ENCODE measurements around the gene HOXA6. TPM values are rescaled to one million over a fixed set of nuclear protein-coding genes. Genes with fewer than 3 reads are reported as not detected.

The HOXA6 gene
- total and polyA plus RNA-seq, 2 experiments from 2014 or later, result not detected

- peak; percentile 97 for TF ChIP-seq EZH2 (IDR thresholded peaks at IDR 0.05; ENCODE audit: low read depth, unreplicated experiment)
- peak; percentile 94 for TF ChIP-seq EZH2phosphoT487 (IDR thresholded peaks at IDR 0.05; ENCODE audit: unreplicated experiment)
- TF ChIP-seq ZNF114 (CRISPR knock-in tag; IDR thresholded peaks at IDR 0.05), result no peak
- Histone ChIP-seq H3K4me1 (ENCODE audit: insufficient read depth) (peaks cover 24% of the 10 kb centered on the region), H4K20me1 (replicated peaks; ENCODE audit: insufficient read depth) (peaks cover 47% of the 10 kb centered on the region), H3K79me2 (replicated peaks; ENCODE audit: insufficient read depth) (no peaks in the 10 kb centered on the region), H3K27me3 (ENCODE audit: insufficient read depth) (peaks cover 100% of the 10 kb centered on the region), H3K9me2 (ENCODE audit: insufficient read depth) (no peaks in the 10 kb centered on the region), H3K4me2 (no peak within 1 kb of the TSS), H3K4me3 (peak within 1 kb of the TSS; percentile 43), H2AFZ (no peak within 1 kb of the TSS), H3F3A (replicated peaks; ENCODE audit: low read depth) (peaks cover 35% of the 10 kb centered on the region), H3K36me3 (ENCODE audit: insufficient read depth) (no peaks in the 10 kb centered on the region), H3K27ac (ENCODE audit: low read depth) (no peak within 1 kb of the TSS)
- DNase-seq (ENCODE audit: low spot score) (peak; percentile 6), ATAC-seq (no peak)
- peaks cover 100% of the 10 kb centered on the region for H3K27me3 Mint-ChIP-seq (ENCODE audit: insufficient read depth, low read depth, poor library complexity)
- H3K27ac Mint-ChIP-seq, result no peak within 1 kb of the TSS
- H3K36me3 Mint-ChIP-seq (ENCODE audit: low read depth), result no peaks in the 10 kb centered on the region; the same call in 2 of the 3 replicates
- peaks cover 24% of the 10 kb centered on the region for H3K4me1 Mint-ChIP-seq
- peaks cover 17% of the 10 kb centered on the region for H3K9me3 Mint-ChIP-seq
- H3K4me3 Mint-ChIP-seq, result peak within 1 kb of the TSS; percentile 50
Measured at GRCh38 chr7:27151931-27152815, 4.6 kb upstream of the HOXA6 start, which contains the start of gene HOXA3. TSS of gene HOXA3 (minus strand) at chr7:27152583. CDS start at chr7:27110640, 41,943 bp downstream.

DNA sequence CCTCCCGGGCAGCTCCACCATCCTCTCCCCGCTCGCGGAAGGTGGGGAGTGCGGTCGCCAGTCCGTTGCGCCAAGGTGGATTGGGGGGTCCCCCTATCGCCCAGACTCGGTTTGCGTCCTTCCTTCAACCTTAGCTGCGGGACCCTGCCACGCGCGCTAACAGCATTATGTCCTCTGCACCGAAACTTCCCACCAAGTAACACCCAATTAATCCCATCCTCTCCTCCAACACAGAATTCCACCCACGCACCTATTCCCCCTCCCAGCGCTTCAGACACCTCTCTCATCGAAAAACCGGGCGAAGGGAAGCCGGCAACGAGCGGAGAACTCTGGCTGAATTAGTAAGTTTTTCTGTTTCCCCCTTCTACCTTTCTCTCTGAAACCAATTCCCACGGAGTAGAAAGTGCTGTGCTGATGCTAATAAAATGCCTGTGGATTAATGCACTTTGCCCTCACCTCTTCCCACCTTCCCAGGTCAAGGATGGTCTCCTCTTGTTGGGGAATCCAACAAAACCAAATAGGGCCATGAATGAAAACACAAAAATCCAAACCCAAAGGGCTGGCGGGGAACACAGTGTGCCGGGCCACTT lies 3.9 kb upstream of the HOXA6 start:
- Mint-ChIP-seq H3K27ac (no peak overlapping the region), H3K9me3 (peaks cover 23% of the 10 kb centered on the region)
- peak; percentile 9 for DNase-seq (ENCODE audit: low spot score)

More for the DNA sequence above, 3.9 kb upstream of the HOXA6 start:
- no peaks in the 10 kb centered on the region; the same call in 2 of the 3 replicates for H3K36me3 Mint-ChIP-seq (ENCODE audit: low read depth)
- peaks cover 23% of the 10 kb centered on the region for H3K4me1 Mint-ChIP-seq
- no peak for ATAC-seq
- Histone ChIP-seq H3K79me2 (replicated peaks; ENCODE audit: insufficient read depth) (no peaks in the 10 kb centered on the region), H3F3A (replicated peaks; ENCODE audit: low read depth) (peaks cover 41% of the 10 kb centered on the region), H3K27me3 (ENCODE audit: insufficient read depth) (peaks cover 100% of the 10 kb centered on the region), H2AFZ (no peak overlapping the region), H3K9me2 (ENCODE audit: insufficient read depth) (no peaks in the 10 kb centered on the region), H3K36me3 (ENCODE audit: insufficient read depth) (no peaks in the 10 kb centered on the region), H3K4me1 (ENCODE audit: insufficient read depth) (peaks cover 24% of the 10 kb centered on the region), H3K27ac (ENCODE audit: low read depth) (no peak overlapping the region), H4K20me1 (replicated peaks; ENCODE audit: insufficient read depth) (peaks cover 51% of the 10 kb centered on the region), H3K4me2 (peak overlapping the region; percentile 74), H3K4me3 (peak overlapping the region; percentile 43)
- TF ChIP-seq, protein P1, sequence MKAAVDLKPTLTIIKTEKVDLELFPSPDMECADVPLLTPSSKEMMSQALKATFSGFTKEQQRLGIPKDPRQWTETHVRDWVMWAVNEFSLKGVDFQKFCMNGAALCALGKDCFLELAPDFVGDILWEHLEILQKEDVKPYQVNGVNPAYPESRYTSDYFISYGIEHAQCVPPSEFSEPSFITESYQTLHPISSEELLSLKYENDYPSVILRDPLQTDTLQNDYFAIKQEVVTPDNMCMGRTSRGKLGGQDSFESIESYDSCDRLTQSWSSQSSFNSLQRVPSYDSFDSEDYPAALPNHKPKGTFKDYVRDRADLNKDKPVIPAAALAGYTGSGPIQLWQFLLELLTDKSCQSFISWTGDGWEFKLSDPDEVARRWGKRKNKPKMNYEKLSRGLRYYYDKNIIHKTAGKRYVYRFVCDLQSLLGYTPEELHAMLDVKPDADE (IDR thresholded peaks at IDR 0.05), result no peak
- TF ChIP-seq EZH2phosphoT487 (IDR thresholded peaks at IDR 0.05; ENCODE audit: unreplicated experiment) (peak; percentile 80), EZH2 (IDR thresholded peaks at IDR 0.05; ENCODE audit: low read depth, unreplicated experiment) (peak; percentile 99), POLR2AphosphoS5 (IDR thresholded peaks at IDR 0.05; ENCODE audit: low read depth) (no peak), CTCF (conservative IDR thresholded peaks at IDR 0.05; ENCODE audit: low read depth in 2 of 2) (peak in 1 of 2 experiments; percentile 20; a peak in 1 of 4 replicates)
- peak overlapping the region; percentile 50 for H3K4me3 Mint-ChIP-seq
- H3K27me3 Mint-ChIP-seq (ENCODE audit: insufficient read depth, low read depth, poor library complexity), result peaks cover 100% of the 10 kb centered on the region

Measured in GM23338 (cell line).